Measurements from ENCODE around the gene TIGD4.

Gene TIGD4

DNA sequence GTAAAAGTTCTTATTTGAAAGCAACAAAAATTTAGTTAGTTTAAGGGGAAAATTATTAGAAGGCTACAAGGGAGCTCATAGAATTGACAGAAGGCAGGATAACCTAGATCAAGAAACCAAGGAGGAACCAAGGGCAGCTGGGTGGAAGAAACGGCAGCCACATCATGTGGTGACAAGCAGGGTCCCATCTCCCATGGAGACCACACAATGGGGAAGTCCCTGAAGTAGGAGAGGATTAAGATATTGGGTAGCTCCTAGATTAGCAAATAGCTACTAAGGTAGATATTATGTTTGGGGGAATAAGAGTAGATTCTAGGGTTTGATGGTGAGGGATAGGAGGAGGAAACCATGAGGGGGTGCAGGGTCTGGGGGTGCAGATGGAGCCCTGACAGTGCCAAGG, 51.7 kb downstream of the TIGD4 start:
- no peak for DNase-seq (ENCODE audit: low read depth in 2 of 2, low spot score in 1 of 2)

- DNase-seq (ENCODE audit: low read depth in 2 of 2, low spot score in 1 of 2): no peak
Observed at GRCh38 chr4:152724494-152724893, 55.0 kb downstream of the TIGD4 start.

DNA sequence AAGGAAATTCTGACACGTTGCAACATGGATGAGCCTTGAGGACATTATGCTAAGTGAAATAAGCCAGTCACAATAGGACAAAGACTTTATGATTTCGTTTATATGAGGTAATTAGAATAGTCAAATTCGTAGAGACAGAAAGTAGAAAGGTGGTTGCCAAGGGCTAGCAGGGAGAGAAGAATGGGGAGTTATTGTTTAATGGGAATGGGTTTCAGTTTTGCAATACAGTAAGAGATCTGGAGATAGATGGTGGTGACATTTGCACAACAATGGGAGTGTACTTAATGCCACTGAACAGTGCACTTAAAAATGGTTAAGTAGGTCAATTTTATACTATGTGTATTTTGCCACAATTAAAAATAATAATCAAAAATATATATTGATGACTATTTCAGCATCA, 56.3 kb downstream of the TIGD4 start:
- no peak for DNase-seq (ENCODE audit: low read depth in 2 of 2, low spot score in 1 of 2)

DNA sequence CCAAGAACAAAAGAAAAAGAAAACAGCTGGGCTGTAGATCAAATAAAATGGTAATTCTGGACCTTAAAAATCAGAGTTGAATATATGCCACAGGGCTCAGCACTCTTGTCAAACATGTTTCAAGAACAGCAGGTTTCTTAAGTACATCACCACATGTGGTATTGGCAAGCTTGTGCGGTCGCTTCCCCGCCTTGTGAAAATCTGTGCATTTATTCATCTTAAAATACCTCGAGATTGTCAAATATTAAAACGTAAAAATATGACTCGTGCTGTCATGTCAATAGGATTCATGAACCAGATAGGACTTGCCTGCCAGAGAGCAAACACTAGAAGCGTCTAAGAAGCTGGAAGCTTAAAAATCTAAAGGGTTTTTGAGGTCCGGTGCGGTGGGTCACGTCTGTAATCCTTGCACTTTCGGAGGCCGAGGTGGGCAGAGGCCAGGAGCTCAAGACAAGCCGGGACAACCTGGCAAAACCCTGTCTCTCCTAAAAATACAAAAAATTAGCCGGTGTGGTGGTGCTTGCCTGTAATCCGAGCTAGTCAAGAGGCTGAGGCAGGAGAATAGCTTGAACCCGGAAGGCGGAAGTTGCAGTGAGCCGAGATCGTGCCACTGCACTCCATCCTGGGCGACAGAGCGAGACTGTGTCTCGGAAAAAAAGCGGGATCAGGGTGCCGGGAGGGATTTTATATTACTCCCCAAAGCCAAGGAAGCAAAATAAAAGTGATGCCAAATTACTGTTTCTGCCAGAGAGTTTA, 59.6 kb downstream of the TIGD4 start:
- DNase-seq (ENCODE audit: low read depth in 2 of 2, low spot score in 1 of 2): no peak

Measured in stimulated activated CD8-positive, alpha-beta memory T cell treated with anti-CD3 and anti-CD28 coated beads, Interleukin-4, amount 100 ng/mL, for 4 hours (primary cell).